HUES64 (cell line): ENCODE data around the gene BMPR1A.
A peak's percentile ranks its signal among the peaks of the same experiment; 100 is the strongest.
"Not testable (repeated sequence)": the region's sequence is repeated elsewhere in the genome, so short reads cannot be mapped to it uniquely, and the experiment has no call there.

Experiments used
- H3K27ac ChIP-seq: 2 replicates; pipeline ENCODE4 v1.7.0; 2013; ENCODE audit warnings: low read depth, low read length, inconsistent platforms
- H3K27me3 ChIP-seq: 2 replicates; pipeline ENCODE4 v1.6.1; 2013; ENCODE audit warnings: mild to moderate bottlenecking, low read length; ENCODE audit not compliant: insufficient read depth
- H3K36me3 ChIP-seq: 2 replicates; pipeline ENCODE4 v1.6.1; 2013; ENCODE audit warnings: mild to moderate bottlenecking, low read length; ENCODE audit not compliant: insufficient read depth
- H3K4me1 ChIP-seq: 2 replicates; pipeline ENCODE4 v1.6.1; 2013; ENCODE audit warnings: mild to moderate bottlenecking, low read length, moderate library complexity; ENCODE audit not compliant: insufficient read depth
- H3K4me3 ChIP-seq: 2 replicates; pipeline ENCODE4 v1.5.1; 2013; ENCODE audit warnings: mild to moderate bottlenecking, low read length, moderate library complexity
- H3K9ac ChIP-seq: 2 replicates; pipeline ENCODE4 v1.6.1; 2013; ENCODE audit warnings: mild to moderate bottlenecking, low read depth, low read length
- H3K9me3 ChIP-seq: 2 replicates; pipeline ENCODE4 v1.6.1; 2013; ENCODE audit warnings: low read depth, low read length; ENCODE audit not compliant: insufficient read depth
- WGBS: fragments of 150-250, 120-280 bp; methylation state at CpG from one replicate; pipeline ENCODE4 v1.1.7; 2013; ENCODE audit warnings: missing lambda C conversion rate; 5-methylcytosine and 5-hydroxymethylcytosine counted together

BMPR1A gene

GRCh38 chr10:86851328-86852207 lies 95.1 kb downstream of the BMPR1A start:
- Histone ChIP-seq H3K9me3 (no peaks in the 10 kb centered on the region), H3K4me1 (peaks cover 57% of the 10 kb centered on the region), H3K27me3 (no peaks in the 10 kb centered on the region), H3K9ac (no peak overlapping the region), H3K36me3 (peaks cover 37% of the 10 kb centered on the region), H3K4me3 (no peak overlapping the region), H3K27ac (peak overlapping the region; percentile 3; the same call in 1 of the 2 replicates)
- WGBS = 92% methylated on average over 10 of the region's 11 CpGs

GRCh38 chr10:86853582-86853981 lies 97.2 kb downstream of the BMPR1A start:
- Histone ChIP-seq H3K36me3 (peaks cover 36% of the 10 kb centered on the region), H3K27ac (peak overlapping the region; percentile 79; the same call in 1 of the 2 replicates), H3K4me1 (peaks cover 68% of the 10 kb centered on the region)
- H3K9me3 ChIP-seq, H3K9ac ChIP-seq, H3K27me3 ChIP-seq, H3K4me3 ChIP-seq: not testable (repeated sequence)
- WGBS = 34% methylated on average over 11 of the region's 12 CpGs

DNA sequence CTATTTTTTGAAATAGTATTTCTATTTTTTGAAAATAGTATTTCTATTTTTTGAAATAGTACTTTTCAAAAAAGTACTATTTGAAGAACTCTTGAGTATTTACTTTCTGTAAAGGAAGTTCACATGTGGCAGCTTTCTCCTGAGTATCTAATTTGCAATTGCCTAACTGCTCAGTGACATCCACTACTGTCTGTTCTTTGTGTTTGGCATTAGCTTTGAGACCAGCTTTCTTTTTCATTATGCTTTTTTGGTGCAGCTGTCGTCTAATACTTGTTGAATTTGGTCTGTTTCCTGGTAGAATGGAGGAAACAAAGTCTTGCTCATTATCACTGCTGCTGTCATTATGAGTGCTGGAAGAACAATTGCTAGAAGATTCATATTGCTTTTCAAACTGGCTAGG lies 99.1 kb downstream of the BMPR1A start:
- no peaks in the 10 kb centered on the region for H3K27me3 ChIP-seq
- 75% methylated on average over 1 of the region's 1 CpG for WGBS
- peaks cover 62% of the 10 kb centered on the region for H3K4me1 ChIP-seq
- H3K27ac ChIP-seq = peak overlapping the region; percentile 95; the same call in 1 of the 2 replicates
- no peaks in the 10 kb centered on the region for H3K9me3 ChIP-seq
- H3K9ac ChIP-seq = no peak overlapping the region
- no peak overlapping the region for H3K4me3 ChIP-seq
- peaks cover 35% of the 10 kb centered on the region for H3K36me3 ChIP-seq

- peaks cover 34% of the 10 kb centered on the region for H3K36me3 ChIP-seq
- no peaks in the 10 kb centered on the region for H3K9me3 ChIP-seq
- H3K9ac ChIP-seq = no peak overlapping the region
- H3K4me3 ChIP-seq = no peak overlapping the region
- peak overlapping the region; percentile 95 for H3K27ac ChIP-seq
- WGBS = 93% methylated on average over 7 of the region's 7 CpGs
- H3K27me3 ChIP-seq = no peaks in the 10 kb centered on the region
- H3K4me1 ChIP-seq = peaks cover 60% of the 10 kb centered on the region
These were observed 99.7 kb downstream of the BMPR1A start for GRCh38 chr10:86856156-86856555.

DNA sequence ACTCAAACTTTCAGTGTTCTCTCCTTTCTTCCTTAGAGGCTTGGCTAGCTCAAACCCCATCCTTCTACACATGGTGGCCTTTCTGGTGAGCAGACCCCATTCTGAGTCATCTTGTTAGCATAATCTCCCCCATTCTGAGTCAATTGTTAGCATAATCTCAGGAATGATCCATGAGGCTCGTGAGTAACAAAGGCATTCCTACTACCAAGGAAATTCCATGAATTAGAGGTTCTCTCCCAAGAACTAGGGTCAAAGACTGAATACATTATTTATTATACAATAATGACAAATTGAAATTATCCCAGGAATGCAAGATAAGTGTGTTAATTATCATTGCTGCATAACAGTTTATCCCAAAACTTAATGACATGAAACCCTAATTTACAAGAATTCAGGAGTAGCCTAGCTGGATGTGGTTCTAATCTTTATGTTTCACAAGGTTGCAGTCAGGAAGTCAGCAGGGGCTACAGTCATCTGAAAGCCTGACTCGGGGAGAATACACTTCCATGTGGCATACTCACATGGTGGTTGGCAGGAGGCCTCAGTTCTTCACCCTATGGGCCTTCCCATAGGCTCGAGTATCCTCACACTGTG lies 100.8 kb downstream of the BMPR1A start:
- peaks cover 26% of the 10 kb centered on the region for H3K36me3 ChIP-seq
- H3K9me3 ChIP-seq = no peaks in the 10 kb centered on the region
- no peaks in the 10 kb centered on the region for H3K27me3 ChIP-seq
- 0 out of 2 replicates have a peak overlapping the region, but pooled peaks have one; percentile 6 for H3K9ac ChIP-seq
- H3K4me3 ChIP-seq = no peak overlapping the region
- peaks cover 62% of the 10 kb centered on the region for H3K4me1 ChIP-seq
- WGBS = 19% methylated on average over 3 of the region's 3 CpGs
- H3K27ac ChIP-seq = peak overlapping the region; percentile 95

- H3K4me3 ChIP-seq = no peak overlapping the region
- H3K27me3 ChIP-seq = no peaks in the 10 kb centered on the region
- H3K9ac ChIP-seq = no peak overlapping the region
- no CpG with 5 or more reads among the region's 1 CpG for WGBS
- H3K27ac ChIP-seq = peak overlapping the region; percentile 95
- H3K36me3 ChIP-seq = peaks cover 26% of the 10 kb centered on the region
- H3K4me1 ChIP-seq = peaks cover 62% of the 10 kb centered on the region
- no peaks in the 10 kb centered on the region for H3K9me3 ChIP-seq
These were observed 101.6 kb downstream of the BMPR1A start for GRCh38 chr10:86858011-86858410.

- no peaks in the 10 kb centered on the region for H3K27me3 ChIP-seq
- H3K4me3 ChIP-seq = no peak overlapping the region
- no peaks in the 10 kb centered on the region for H3K9me3 ChIP-seq
- WGBS = 100% methylated on average over 1 of the region's 1 CpG
- peaks cover 64% of the 10 kb centered on the region for H3K4me1 ChIP-seq
- peak overlapping the region; percentile 92 for H3K27ac ChIP-seq
- H3K9ac ChIP-seq = no peak overlapping the region
- peaks cover 18% of the 10 kb centered on the region for H3K36me3 ChIP-seq
These were observed 104.9 kb downstream of the BMPR1A start for GRCh38 chr10:86861351-86861750.

- Histone ChIP-seq H3K9ac (no peak overlapping the region; the same call in 1 of the 2 replicates), H3K9me3 (no peaks in the 10 kb centered on the region), H3K36me3 (peaks cover 16% of the 10 kb centered on the region), H3K27me3 (no peaks in the 10 kb centered on the region), H3K27ac (peak overlapping the region; percentile 92), H3K4me3 (no peak overlapping the region), H3K4me1 (peaks cover 64% of the 10 kb centered on the region)
- 64% methylated on average over 3 of the region's 3 CpGs for WGBS
These were observed 106.0 kb downstream of the BMPR1A start for GRCh38 chr10:86862373-86862772.

GRCh38 chr10:86862786-86863483 lies 106.5 kb downstream of the BMPR1A start:
- 75% methylated on average over 7 of the region's 7 CpGs for WGBS
- peaks cover 64% of the 10 kb centered on the region for H3K4me1 ChIP-seq
- H3K9ac ChIP-seq = peak overlapping the region; percentile 12; the same call in 1 of the 2 replicates
- H3K36me3 ChIP-seq = peaks cover 14% of the 10 kb centered on the region
- no peak overlapping the region for H3K4me3 ChIP-seq
- H3K27ac ChIP-seq = peak overlapping the region; percentile 92
- H3K27me3 ChIP-seq = no peaks in the 10 kb centered on the region
- H3K9me3 ChIP-seq = no peaks in the 10 kb centered on the region

- 56% methylated on average over 3 of the region's 3 CpGs for WGBS
- H3K27ac ChIP-seq = peak overlapping the region; percentile 92
- H3K9ac ChIP-seq = peak overlapping the region; percentile 12; the same call in 1 of the 2 replicates
- peaks cover 10% of the 10 kb centered on the region for H3K36me3 ChIP-seq
- peaks cover 68% of the 10 kb centered on the region for H3K4me1 ChIP-seq
- H3K9me3 ChIP-seq = no peaks in the 10 kb centered on the region
- no peaks in the 10 kb centered on the region for H3K27me3 ChIP-seq
- no peak overlapping the region for H3K4me3 ChIP-seq
These were observed 107.0 kb downstream of the BMPR1A start for GRCh38 chr10:86863484-86863842.
